Parathyroid adenoma (tissue), 2 donors: ENCODE measurements around the gene TMEM273.

Experiments used
- H2AFZ ChIP-seq: fragments of 300-600 bp; sonication (generic); one replicate; pipeline ENCODE4 v1.7.0; 2017; ENCODE audit warnings: antibody characterized with exemption, mild to moderate bottlenecking
- H3K27ac ChIP-seq: fragments of 300-600 bp; sonication (generic); one replicate; pipeline ENCODE4 v1.7.0; 2017
- H3K27me3 ChIP-seq: fragments of 300-600 bp; sonication (generic); one replicate; pipeline ENCODE4 v1.7.0; 2017; ENCODE audit warnings: low read length; ENCODE audit not compliant: control insufficient read depth, insufficient read depth
- H3K36me3 ChIP-seq: fragments of 300-600 bp; sonication (generic); one replicate; pipeline ENCODE4 v1.7.0; 2017; ENCODE audit warnings: low read length; ENCODE audit not compliant: control insufficient read depth, insufficient read depth
- H3K4me1 ChIP-seq: fragments of 300-600 bp; sonication (generic); one replicate; pipeline ENCODE4 v1.7.0; 2017; ENCODE audit warnings: control low read depth
- H3K4me2 ChIP-seq: fragments of 300-600 bp; sonication (generic); one replicate; pipeline ENCODE4 v1.7.0; 2017; ENCODE audit warnings: low read length
- H3K4me3 ChIP-seq: fragments of 300-600 bp; sonication (generic); one replicate; pipeline ENCODE4 v1.7.0; 2017; ENCODE audit warnings: low read depth, low read length
- H3K79me2 ChIP-seq: fragments of 300-600 bp; sonication (generic); one replicate; pipeline ENCODE4 v1.7.0; 2017; ENCODE audit warnings: control low read depth
- H3K9ac ChIP-seq: fragments of 300-600 bp; sonication (generic); one replicate; pipeline ENCODE4 v1.7.0; 2017; ENCODE audit warnings: mild to moderate bottlenecking
- H3K9me3 ChIP-seq: fragments of 300-600 bp; sonication (generic); one replicate; pipeline ENCODE4 v1.7.0; 2017; ENCODE audit warnings: low read length; ENCODE audit not compliant: control insufficient read depth
- TF ChIP-seq, protein P1 (sequence below): fragments of 300-600 bp; sonication (generic); IDR thresholded peaks from one replicate; pipeline ENCODE4 v1.7.0; 2017; ENCODE audit warnings: antibody characterized with exemption, mild to moderate bottlenecking
- donor health status: primary hyperparathyroidism.

Gene TMEM273

DNA sequence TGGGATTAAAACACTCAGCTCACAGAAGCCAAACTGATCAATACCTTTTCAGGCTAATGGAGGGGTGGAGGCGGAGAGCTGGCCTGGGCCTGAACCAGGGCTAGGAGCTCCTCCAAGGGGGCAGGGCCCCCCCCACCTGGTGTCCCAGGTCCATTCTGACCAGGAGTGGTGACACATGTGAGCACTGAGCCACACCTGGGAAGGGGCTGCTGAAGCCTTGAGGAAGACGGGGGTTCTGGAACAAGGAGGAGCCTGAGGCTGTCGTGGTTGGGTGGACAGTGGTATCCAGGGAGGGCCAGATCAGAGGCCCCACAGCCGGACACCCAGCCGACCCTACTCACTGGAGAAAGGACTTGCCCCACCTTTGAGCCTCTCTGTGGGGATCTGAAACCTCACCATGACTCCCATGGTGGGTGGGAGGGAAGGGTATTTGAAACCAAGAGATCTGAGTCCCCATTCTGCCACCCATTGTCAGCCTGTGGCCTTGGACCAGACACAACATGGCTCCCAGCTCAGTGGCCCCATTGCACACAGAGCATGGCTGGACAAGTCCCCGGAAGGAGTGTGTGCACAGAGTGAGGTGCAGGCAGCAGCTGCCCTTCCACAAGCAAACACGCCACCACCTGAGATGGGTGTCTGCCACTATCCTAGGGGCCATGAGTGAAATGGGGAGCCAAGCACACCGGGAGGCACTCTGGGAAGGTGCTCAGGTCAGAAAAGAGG, 12.4 kb downstream of the TMEM273 start:
- H3K9me3 ChIP-seq, result no peaks in the 10 kb centered on the region
- TF ChIP-seq, protein P1, sequence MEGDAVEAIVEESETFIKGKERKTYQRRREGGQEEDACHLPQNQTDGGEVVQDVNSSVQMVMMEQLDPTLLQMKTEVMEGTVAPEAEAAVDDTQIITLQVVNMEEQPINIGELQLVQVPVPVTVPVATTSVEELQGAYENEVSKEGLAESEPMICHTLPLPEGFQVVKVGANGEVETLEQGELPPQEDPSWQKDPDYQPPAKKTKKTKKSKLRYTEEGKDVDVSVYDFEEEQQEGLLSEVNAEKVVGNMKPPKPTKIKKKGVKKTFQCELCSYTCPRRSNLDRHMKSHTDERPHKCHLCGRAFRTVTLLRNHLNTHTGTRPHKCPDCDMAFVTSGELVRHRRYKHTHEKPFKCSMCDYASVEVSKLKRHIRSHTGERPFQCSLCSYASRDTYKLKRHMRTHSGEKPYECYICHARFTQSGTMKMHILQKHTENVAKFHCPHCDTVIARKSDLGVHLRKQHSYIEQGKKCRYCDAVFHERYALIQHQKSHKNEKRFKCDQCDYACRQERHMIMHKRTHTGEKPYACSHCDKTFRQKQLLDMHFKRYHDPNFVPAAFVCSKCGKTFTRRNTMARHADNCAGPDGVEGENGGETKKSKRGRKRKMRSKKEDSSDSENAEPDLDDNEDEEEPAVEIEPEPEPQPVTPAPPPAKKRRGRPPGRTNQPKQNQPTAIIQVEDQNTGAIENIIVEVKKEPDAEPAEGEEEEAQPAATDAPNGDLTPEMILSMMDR, result no peak
- no peak overlapping the region for H2AFZ ChIP-seq
- no peaks in the 10 kb centered on the region for H3K36me3 ChIP-seq
- peaks cover 14% of the 10 kb centered on the region for H3K4me1 ChIP-seq
- peaks cover 48% of the 10 kb centered on the region for H3K79me2 ChIP-seq
- no peak overlapping the region for H3K4me3 ChIP-seq
- H3K4me2 ChIP-seq, result no peak overlapping the region
- no peak overlapping the region for H3K9ac ChIP-seq
- no peaks in the 10 kb centered on the region for H3K27me3 ChIP-seq
- H3K27ac ChIP-seq, result no peak overlapping the region

DNA sequence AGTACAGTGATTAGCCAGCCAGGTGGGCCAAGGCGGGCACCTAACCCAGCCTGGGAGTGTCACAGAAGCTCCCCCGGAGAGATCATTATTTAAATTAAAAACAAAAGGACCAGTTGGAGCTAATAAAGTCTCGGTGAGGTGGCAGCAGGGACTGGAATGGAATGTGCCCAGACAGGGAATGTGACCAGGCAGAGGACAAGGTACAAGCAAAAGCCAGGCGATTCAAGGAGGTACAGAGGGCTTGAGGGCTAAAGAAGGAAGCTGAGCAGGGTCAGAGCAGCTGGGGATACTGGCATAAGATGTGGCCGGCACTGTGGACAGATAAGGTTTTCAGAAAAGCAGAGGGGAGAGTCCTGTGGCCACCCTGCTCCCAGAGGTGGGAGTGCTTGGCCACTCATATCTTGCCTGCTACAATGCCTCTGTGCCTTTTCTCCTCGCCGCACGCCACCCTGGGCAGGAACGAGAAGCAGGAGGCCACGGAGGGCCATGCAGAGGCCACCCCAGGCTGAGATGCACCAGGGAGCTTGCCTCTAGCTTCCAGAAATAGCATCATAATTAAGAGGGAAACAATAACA, 13.2 kb downstream of the TMEM273 start:
- no peak overlapping the region for H3K9ac ChIP-seq
- peaks cover 14% of the 10 kb centered on the region for H3K4me1 ChIP-seq
- TF ChIP-seq, protein P1, result no peak

DNA sequence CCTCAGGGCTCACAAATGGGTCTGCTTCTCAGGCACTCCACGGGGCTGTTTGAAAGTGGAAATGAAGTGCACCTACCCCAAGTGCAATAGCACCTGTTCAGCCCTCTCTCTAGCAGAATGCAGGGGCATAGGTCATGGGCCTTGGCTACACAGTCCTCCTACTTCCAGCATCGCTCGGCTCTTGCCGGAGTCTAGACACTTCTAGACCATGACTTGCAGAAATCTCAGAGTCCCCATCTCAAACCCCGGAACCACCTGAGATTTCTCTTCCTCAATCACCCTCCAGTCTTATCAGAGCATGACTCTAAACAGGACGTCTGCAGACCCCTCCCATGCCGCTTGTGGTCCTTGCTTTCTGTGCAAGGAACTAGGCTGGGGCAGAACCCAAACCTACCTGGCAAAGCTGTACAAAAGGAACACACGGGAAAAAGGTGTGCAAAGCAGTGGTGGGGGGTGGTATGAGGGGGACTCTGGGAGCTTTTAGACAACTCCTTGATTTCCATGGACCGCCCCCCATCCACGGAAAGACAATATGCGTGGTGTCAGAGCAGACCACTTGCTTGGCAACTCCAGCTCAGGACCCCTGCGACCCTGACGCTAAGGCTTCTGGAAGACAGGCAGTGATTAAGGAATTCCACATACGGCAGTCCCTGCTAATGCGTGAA, 13.8 kb downstream of the TMEM273 start:
- H3K79me2 ChIP-seq, result peaks cover 45% of the 10 kb centered on the region
- H3K36me3 ChIP-seq, result no peaks in the 10 kb centered on the region
- H3K9me3 ChIP-seq, result no peaks in the 10 kb centered on the region
- no peaks in the 10 kb centered on the region for H3K27me3 ChIP-seq
- H3K4me3 ChIP-seq, result no peak overlapping the region
- no peak overlapping the region for H3K27ac ChIP-seq
- H3K9ac ChIP-seq, result no peak overlapping the region
- H3K4me1 ChIP-seq, result peaks cover 17% of the 10 kb centered on the region
- TF ChIP-seq, protein P1, result no peak
- H3K4me2 ChIP-seq, result no peak overlapping the region
- H2AFZ ChIP-seq, result no peak overlapping the region

More for the DNA sequence above, 13.2 kb downstream of the TMEM273 start:
- no peak overlapping the region for H2AFZ ChIP-seq
- H3K36me3 ChIP-seq, result no peaks in the 10 kb centered on the region
- peaks cover 49% of the 10 kb centered on the region for H3K79me2 ChIP-seq
- no peak overlapping the region for H3K27ac ChIP-seq
- no peaks in the 10 kb centered on the region for H3K27me3 ChIP-seq
- no peak overlapping the region for H3K4me2 ChIP-seq
- no peaks in the 10 kb centered on the region for H3K9me3 ChIP-seq
- no peak overlapping the region for H3K4me3 ChIP-seq

DNA sequence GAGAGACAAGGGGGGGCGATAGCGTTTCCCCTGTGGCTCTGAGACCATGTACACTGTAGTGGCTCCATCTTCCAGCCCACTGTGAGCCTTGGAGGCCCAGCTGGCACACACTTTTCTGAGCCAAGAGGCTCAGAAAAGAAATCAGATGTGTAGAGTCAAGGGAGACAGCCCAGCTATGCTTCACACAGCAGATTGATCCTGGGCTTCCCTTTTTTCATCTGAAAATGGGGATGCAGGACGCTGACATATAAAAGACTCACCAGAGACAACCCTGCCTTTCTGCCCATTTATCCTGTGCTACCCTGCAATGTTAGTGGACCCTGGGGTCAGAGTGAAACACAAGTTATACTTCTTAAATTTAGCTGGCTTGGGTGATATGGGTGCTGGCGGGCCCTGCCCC, 14.3 kb downstream of the TMEM273 start:
- H3K4me3 ChIP-seq, result no peak overlapping the region
- H3K9me3 ChIP-seq, result no peaks in the 10 kb centered on the region
- TF ChIP-seq, protein P1, result no peak
- H3K27me3 ChIP-seq, result no peaks in the 10 kb centered on the region
- no peaks in the 10 kb centered on the region for H3K36me3 ChIP-seq
- H2AFZ ChIP-seq, result no peak overlapping the region
- no peak overlapping the region for H3K9ac ChIP-seq
- no peak overlapping the region for H3K4me2 ChIP-seq
- peaks cover 43% of the 10 kb centered on the region for H3K79me2 ChIP-seq
- no peak overlapping the region for H3K27ac ChIP-seq
- H3K4me1 ChIP-seq, result peaks cover 17% of the 10 kb centered on the region
